Breast epithelium (tissue), 4 donors: ENCODE measurements around the gene SCN2B. TPM values are rescaled to one million over a fixed set of nuclear protein-coding genes. Genes with fewer than 3 reads are reported as not detected.

ENCODE experiments used
- DNase-seq, 2 donors: peaks; one replicate each; pipeline ENCODE4 v3.0.0-alpha.2; 2019; ENCODE audit warnings: low spot score in 2 of 2
- H3K27ac ChIP-seq, 2 donors: fragments of 200-600 bp; sonication (generic) in 1 of 2; one replicate each; pipeline ENCODE4 v1.5.1; 2016 to 2019; ENCODE audit warnings: mild to moderate bottlenecking in 1 of 2
- H3K27me3 ChIP-seq, 2 donors: fragments of 200-600 bp; sonication (generic) in 1 of 2; one replicate each; pipeline versions ENCODE4 v1.5.1 to v1.6.0; 2017 to 2019; ENCODE audit warnings: control low read depth in 1 of 2, mild to moderate bottlenecking in 1 of 2
- H3K36me3 ChIP-seq: fragments of 200-600 bp; one replicate; pipeline ENCODE4 v1.5.1; 2019
- H3K4me1 ChIP-seq, 2 donors: fragments of 200-600 bp; sonication (generic); one replicate each; pipeline ENCODE4 v1.5.1; 2016 to 2019; ENCODE audit warnings: control low read depth in 1 of 2
- H3K4me3 ChIP-seq, 3 donors: fragments of 200-600 bp; sonication (generic); 1 replicate in 2 of 3; 2 replicates in 1 of 3; pipeline ENCODE4 v1.5.1; 2016 to 2019; ENCODE audit warnings: mild to moderate bottlenecking in 3 of 3, moderate library complexity in 2 of 3
- H3K9me3 ChIP-seq, 2 donors: fragments of 200-600 bp; sonication (generic) in 1 of 2; one replicate each; pipeline ENCODE4 v1.5.1; 2016 to 2019; ENCODE audit warnings: control low read depth in 1 of 2
- POLR2A ChIP-seq: fragments of 450-650 bp; IDR thresholded peaks from one replicate; pipeline ENCODE4 v1.6.1; 2016; ENCODE audit warnings: antibody characterized with exemption, mild to moderate bottlenecking, moderate library complexity
- POLR2AphosphoS5 ChIP-seq, 3 donors: sonication (generic); formaldehyde crosslinking; IDR thresholded peaks; one replicate each; pipeline ENCODE4 v1.6.1; 2017; ENCODE audit warnings: antibody characterized with exemption in 3 of 3
- intact Hi-C: fragments of 100-400 bp; cut with DNase I; formaldehyde crosslinking; loops from one replicate; pipeline ENCODE4 v1.15.1; 2023; ENCODE audit warnings: low total_unique reads
- total RNA-seq, 3 donors: library from RNA; depleted of rRNA; stranded (reverse); fragments of >200 nt; gene quantifications; one replicate each; pipeline ENCODE4 v1.1.0, GENCODE V29; 2016
- TF ChIP-seq, protein P1 (sequence below), 3 donors: fragments of 450-650 bp; IDR thresholded peaks; one replicate each; pipeline ENCODE4 v1.5.1; 2016 to 2017; ENCODE audit warnings: antibody characterized with exemption in 3 of 3, mild to moderate bottlenecking in 3 of 3, moderate library complexity in 3 of 3

The SCN2B gene
- total RNA-seq, 3 donors from 2014 or later, result under 0.01 to 0.88 (median 0.16) TPM

- TF ChIP-seq, protein P1, sequence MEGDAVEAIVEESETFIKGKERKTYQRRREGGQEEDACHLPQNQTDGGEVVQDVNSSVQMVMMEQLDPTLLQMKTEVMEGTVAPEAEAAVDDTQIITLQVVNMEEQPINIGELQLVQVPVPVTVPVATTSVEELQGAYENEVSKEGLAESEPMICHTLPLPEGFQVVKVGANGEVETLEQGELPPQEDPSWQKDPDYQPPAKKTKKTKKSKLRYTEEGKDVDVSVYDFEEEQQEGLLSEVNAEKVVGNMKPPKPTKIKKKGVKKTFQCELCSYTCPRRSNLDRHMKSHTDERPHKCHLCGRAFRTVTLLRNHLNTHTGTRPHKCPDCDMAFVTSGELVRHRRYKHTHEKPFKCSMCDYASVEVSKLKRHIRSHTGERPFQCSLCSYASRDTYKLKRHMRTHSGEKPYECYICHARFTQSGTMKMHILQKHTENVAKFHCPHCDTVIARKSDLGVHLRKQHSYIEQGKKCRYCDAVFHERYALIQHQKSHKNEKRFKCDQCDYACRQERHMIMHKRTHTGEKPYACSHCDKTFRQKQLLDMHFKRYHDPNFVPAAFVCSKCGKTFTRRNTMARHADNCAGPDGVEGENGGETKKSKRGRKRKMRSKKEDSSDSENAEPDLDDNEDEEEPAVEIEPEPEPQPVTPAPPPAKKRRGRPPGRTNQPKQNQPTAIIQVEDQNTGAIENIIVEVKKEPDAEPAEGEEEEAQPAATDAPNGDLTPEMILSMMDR (IDR thresholded peaks at IDR 0.05), result no peak
- no peak for TF ChIP-seq POLR2A
- no peak for TF ChIP-seq POLR2AphosphoS5 (IDR thresholded peaks at IDR 0.05)
- no peaks in the 10 kb centered on the region for H3K36me3 ChIP-seq
- no peak overlapping the region for H3K27ac ChIP-seq
- no peaks in the 10 kb centered on the region for H3K27me3 ChIP-seq
- H3K4me3 ChIP-seq, result no peak overlapping the region
- no peak for DNase-seq
- intact Hi-C loops, result loop anchor here (5.0 kb wide), 1 partner anchor 61 kb away; no protein-coding TSS in a partner anchor
- H3K9me3 ChIP-seq, result no peaks in the 10 kb centered on the region
- no peaks in the 10 kb centered on the region for H3K4me1 ChIP-seq
Observed at GRCh38 chr11:118136341-118136740, 40.1 kb downstream of the SCN2B start.

GRCh38 chr11:118135796-118136165 is 40.7 kb downstream of the SCN2B start:
- Histone ChIP-seq H3K9me3 (no peaks in the 10 kb centered on the region), H3K27ac (no peak overlapping the region), H3K36me3 (no peaks in the 10 kb centered on the region), H3K4me1 (no peaks in the 10 kb centered on the region), H3K4me3 (no peak overlapping the region), H3K27me3 (no peaks in the 10 kb centered on the region)
- no peak for DNase-seq
- no peak for TF ChIP-seq POLR2AphosphoS5 (IDR thresholded peaks at IDR 0.05)
- TF ChIP-seq, protein P1 (IDR thresholded peaks at IDR 0.05), result no peak
- no peak for TF ChIP-seq POLR2A
- intact Hi-C loops, result loop anchor here (5.0 kb wide), 1 partner anchor 62 kb away; no protein-coding TSS in a partner anchor

- Histone ChIP-seq H3K4me1 (no peaks in the 10 kb centered on the region), H3K27ac (no peak overlapping the region), H3K9me3 (no peaks in the 10 kb centered on the region), H3K36me3 (no peaks in the 10 kb centered on the region), H3K27me3 (no peaks in the 10 kb centered on the region), H3K4me3 (no peak overlapping the region)
- TF ChIP-seq POLR2AphosphoS5 (IDR thresholded peaks at IDR 0.05), result no peak
- TF ChIP-seq POLR2A, result no peak
- TF ChIP-seq, protein P1 (IDR thresholded peaks at IDR 0.05), result no peak
- no peak for DNase-seq
- intact Hi-C loops, result loop anchor here (5.0 kb wide), 1 partner anchor 62 kb away; no protein-coding TSS in a partner anchor
Observed at GRCh38 chr11:118135051-118135795, 41.2 kb downstream of the SCN2B start.

GRCh38 chr11:118133816-118134215 is 42.6 kb downstream of the SCN2B start:
- Histone ChIP-seq H3K4me3 (no peak overlapping the region), H3K36me3 (no peaks in the 10 kb centered on the region), H3K27me3 (no peaks in the 10 kb centered on the region), H3K4me1 (no peaks in the 10 kb centered on the region), H3K9me3 (no peaks in the 10 kb centered on the region), H3K27ac (no peak overlapping the region)
- TF ChIP-seq POLR2AphosphoS5 (IDR thresholded peaks at IDR 0.05), result no peak
- TF ChIP-seq, protein P1 (IDR thresholded peaks at IDR 0.05), result no peak
- intact Hi-C loops, result no loop called here
- DNase-seq, result no peak

- no peak overlapping the region for H3K27ac ChIP-seq
- H3K9me3 ChIP-seq, result no peaks in the 10 kb centered on the region
- DNase-seq, result no peak
- TF ChIP-seq, protein P1 (IDR thresholded peaks at IDR 0.05), result no peak
- no peak for TF ChIP-seq POLR2AphosphoS5 (IDR thresholded peaks at IDR 0.05)
- no peak for TF ChIP-seq POLR2A
- no peaks in the 10 kb centered on the region for H3K4me1 ChIP-seq
- no peak overlapping the region for H3K4me3 ChIP-seq
- intact Hi-C loops, result no loop called here
- no peaks in the 10 kb centered on the region for H3K27me3 ChIP-seq
- no peaks in the 10 kb centered on the region for H3K36me3 ChIP-seq
Observed at GRCh38 chr11:118132385-118133151, 43.9 kb downstream of the SCN2B start.
